PC-3 (cell line): ENCODE data around the gene MKRN1.

Source experiments
- CTCF ChIP-seq: fragments of 300-600 bp; sonication (generic); conservative IDR thresholded peaks from 2 replicates; pipeline ENCODE4 v1.5.1; 2017; ENCODE audit warnings: antibody characterized with exemption, low read depth, mild to moderate bottlenecking, low read length
- EZH2 ChIP-seq: fragments of 300-600 bp; sonication (generic); IDR thresholded peaks from one replicate; pipeline ENCODE4 v1.6.1; 2017; ENCODE audit warnings: antibody characterized with exemption, mild to moderate bottlenecking, low read length; ENCODE audit not compliant: unreplicated experiment

DNA sequence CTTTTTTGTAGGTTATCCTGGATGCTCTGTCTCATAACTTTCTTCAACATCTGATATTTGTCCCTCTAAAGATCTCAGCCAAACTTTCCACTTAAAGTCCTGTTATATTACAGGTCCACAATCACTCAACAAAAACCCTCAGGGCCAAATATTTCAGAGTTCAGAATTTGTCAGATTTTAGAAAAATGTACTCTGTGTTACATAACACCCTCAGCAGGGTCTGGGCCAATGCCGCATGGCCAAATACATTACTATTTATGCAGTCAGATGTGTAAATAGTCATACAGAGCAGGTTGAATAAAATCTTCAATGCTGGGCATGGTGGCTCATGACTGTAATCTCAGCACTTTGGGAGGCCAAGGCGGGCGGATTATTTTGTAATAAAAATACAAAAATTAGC, 63.9 kb downstream of the MKRN1 start:
- TF ChIP-seq EZH2: no peak
- no peak for TF ChIP-seq CTCF
